Measurements from ENCODE around the gene SKAP1. TPM values are rescaled to one million over a fixed set of nuclear protein-coding genes. Genes with fewer than 3 reads are reported as not detected.

Gene SKAP1
- polyA plus RNA-seq, 3 donors = 0.13 to 1.0 (median 0.52) TPM

DNA sequence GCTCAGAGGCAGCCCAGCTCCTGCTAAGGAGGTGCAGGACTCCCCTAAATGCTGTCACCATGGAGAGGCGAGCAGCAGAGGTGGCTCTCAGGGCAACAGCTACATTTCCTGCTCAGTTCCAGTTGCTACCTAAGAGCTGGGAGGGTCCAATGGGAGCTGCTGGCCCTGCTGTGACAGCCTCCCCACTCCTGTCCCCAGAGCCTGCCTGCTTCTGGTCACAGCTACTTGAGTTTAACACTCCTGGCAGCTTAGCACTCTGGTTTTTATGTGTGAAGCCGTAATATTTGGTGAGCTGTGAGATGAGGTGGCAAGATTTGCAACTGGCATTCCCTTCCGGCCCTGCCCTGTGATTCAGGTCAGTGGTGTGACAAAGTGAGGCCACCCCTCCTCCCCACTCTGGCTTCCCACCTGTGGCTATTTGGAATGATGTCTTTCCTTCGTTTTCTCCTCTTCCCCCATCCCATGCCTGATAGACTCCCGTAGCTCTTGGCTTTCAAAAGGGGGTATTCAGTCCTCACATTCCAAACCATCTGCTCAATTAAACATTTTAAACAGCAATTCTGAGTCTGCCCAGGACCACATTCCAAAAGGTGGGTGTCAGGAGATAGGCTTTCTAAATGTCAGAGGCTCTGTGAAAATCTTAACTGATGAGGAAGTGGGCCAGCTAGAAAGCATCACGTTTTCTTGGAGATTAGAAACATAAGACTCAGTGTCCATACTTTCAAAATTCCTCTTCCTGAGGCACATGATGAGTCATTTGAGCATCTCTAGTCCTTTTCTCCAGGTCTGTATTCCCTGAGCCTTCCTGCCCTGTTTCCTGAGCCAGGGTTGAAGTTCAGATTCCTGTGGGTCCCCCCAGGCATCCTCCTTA lies 42.6 kb upstream of the SKAP1 start:
- no peaks in the 10 kb centered on the region for H4K20me1 ChIP-seq (ENCODE audit: insufficient read depth, low read length)
- no peak overlapping the region for H3K4me2 ChIP-seq (replicated peaks; ENCODE audit: extremely low read depth, low read length, poor library complexity, severe bottlenecking)
- intact Hi-C loops (cut with micrococcal nuclease) = no loop called here
- H3K9me3 ChIP-seq (replicated peaks in 1 of 2; ENCODE audit: control insufficient read depth in 1 of 2, insufficient read depth in 1 of 2, low read length in 2 of 2) = no peaks in the 10 kb centered on the region
- H3K79me2 ChIP-seq (ENCODE audit: insufficient read depth, low read length) = no peaks in the 10 kb centered on the region
- peaks cover 2 to 5% of the 10 kb centered on the region in 2 donors for H3K27me3 ChIP-seq (ENCODE audit: control insufficient read depth in 2 of 2, insufficient read depth in 2 of 2, low read length in 2 of 2)
- H3K4me1 ChIP-seq (ENCODE audit: control insufficient read depth in 1 of 2, insufficient read depth in 2 of 2, low read length in 2 of 2) = no peaks in the 10 kb centered on the region
- H3K36me3 Mint-ChIP-seq = no peaks in the 10 kb centered on the region
- no peak overlapping the region for H3K4me3 ChIP-seq (replicated peaks in 1 of 3; ENCODE audit: low read depth in 2 of 3, low read length in 3 of 3)
- no peak for DNase-seq
- H3K27ac Mint-ChIP-seq = no peak overlapping the region
- no peaks in the 10 kb centered on the region for H3K9me3 Mint-ChIP-seq
- no peaks in the 10 kb centered on the region for H3K4me1 Mint-ChIP-seq
- no peak overlapping the region for H3K27ac ChIP-seq (ENCODE audit: low read depth in 1 of 2, low read length in 2 of 2)
- no peaks in the 10 kb centered on the region for H3K36me3 ChIP-seq (replicated peaks in 1 of 2; ENCODE audit: control insufficient read depth in 1 of 2, insufficient read depth in 2 of 2, low read length in 2 of 2)
- no peak overlapping the region for H3K9ac ChIP-seq (ENCODE audit: insufficient read depth, low read length, poor library complexity, severe bottlenecking)
- peaks cover 14 to 29% (median 25%) of the 10 kb centered on the region in 3 donors for H3K27me3 Mint-ChIP-seq (ENCODE audit: low read depth in 3 of 3)
- WGBS (ENCODE audit: insufficient coverage) = 47% methylated on average over 3 of the region's 6 CpGs
- no peak overlapping the region for H3K4me3 Mint-ChIP-seq
- TF ChIP-seq, protein P1, sequence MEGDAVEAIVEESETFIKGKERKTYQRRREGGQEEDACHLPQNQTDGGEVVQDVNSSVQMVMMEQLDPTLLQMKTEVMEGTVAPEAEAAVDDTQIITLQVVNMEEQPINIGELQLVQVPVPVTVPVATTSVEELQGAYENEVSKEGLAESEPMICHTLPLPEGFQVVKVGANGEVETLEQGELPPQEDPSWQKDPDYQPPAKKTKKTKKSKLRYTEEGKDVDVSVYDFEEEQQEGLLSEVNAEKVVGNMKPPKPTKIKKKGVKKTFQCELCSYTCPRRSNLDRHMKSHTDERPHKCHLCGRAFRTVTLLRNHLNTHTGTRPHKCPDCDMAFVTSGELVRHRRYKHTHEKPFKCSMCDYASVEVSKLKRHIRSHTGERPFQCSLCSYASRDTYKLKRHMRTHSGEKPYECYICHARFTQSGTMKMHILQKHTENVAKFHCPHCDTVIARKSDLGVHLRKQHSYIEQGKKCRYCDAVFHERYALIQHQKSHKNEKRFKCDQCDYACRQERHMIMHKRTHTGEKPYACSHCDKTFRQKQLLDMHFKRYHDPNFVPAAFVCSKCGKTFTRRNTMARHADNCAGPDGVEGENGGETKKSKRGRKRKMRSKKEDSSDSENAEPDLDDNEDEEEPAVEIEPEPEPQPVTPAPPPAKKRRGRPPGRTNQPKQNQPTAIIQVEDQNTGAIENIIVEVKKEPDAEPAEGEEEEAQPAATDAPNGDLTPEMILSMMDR (IDR thresholded peaks at IDR 0.05) = no peak
- H2AFZ ChIP-seq (ENCODE audit: insufficient read depth, low read depth, low read length, poor library complexity, severe bottlenecking) = no peak overlapping the region

DNA sequence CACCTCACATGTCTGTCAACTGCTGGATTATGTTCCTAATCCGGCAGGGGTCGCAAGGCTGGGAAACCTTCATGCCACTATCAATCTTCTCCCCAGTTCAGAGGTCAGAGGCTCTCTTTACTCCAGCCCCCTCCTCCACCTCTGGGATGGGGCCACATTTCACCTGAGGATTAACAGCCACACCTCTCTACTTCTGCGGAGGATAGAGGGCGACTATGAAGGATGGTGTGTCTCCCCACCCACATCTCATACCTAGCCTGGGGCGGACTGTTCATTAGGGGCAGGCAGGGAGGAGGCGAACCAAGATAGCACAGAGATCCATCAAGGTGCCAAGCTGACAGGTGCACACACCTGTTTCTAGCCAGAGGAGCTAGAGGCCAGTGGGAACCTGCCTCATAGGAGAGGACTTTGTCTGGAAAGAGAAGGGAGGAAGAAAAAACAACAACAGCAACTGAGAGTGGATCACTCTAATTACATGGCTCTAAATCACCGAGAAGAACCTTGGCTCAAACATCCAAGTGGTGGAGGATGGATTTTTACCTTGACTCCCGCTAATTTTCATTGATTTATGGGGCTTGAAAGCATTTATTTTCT lies 41.9 kb upstream of the SKAP1 start:
- H3K27ac ChIP-seq (ENCODE audit: low read depth in 1 of 2, low read length in 2 of 2) = no peak overlapping the region
- no peak for DNase-seq
- no peaks in the 10 kb centered on the region for H3K79me2 ChIP-seq (ENCODE audit: insufficient read depth, low read length)
- no peaks in the 10 kb centered on the region for H3K36me3 Mint-ChIP-seq
- peaks cover 12 to 27% (median 20%) of the 10 kb centered on the region in 3 donors for H3K27me3 Mint-ChIP-seq (ENCODE audit: low read depth in 3 of 3)
- H3K4me2 ChIP-seq (replicated peaks; ENCODE audit: extremely low read depth, low read length, poor library complexity, severe bottlenecking) = no peak overlapping the region
- H3K4me1 ChIP-seq (ENCODE audit: control insufficient read depth in 1 of 2, insufficient read depth in 2 of 2, low read length in 2 of 2) = no peaks in the 10 kb centered on the region
- H3K4me3 Mint-ChIP-seq = no peak overlapping the region
- H3K27ac Mint-ChIP-seq = no peak overlapping the region
- H3K9me3 Mint-ChIP-seq = no peaks in the 10 kb centered on the region
- H3K9ac ChIP-seq (ENCODE audit: insufficient read depth, low read length, poor library complexity, severe bottlenecking) = no peak overlapping the region
- intact Hi-C loops (cut with micrococcal nuclease) = no loop called here
- H3K9me3 ChIP-seq (replicated peaks in 1 of 2; ENCODE audit: control insufficient read depth in 1 of 2, insufficient read depth in 1 of 2, low read length in 2 of 2) = no peaks in the 10 kb centered on the region
- WGBS (ENCODE audit: insufficient coverage) = 67% methylated on average over 3 of the region's 8 CpGs
- H3K4me3 ChIP-seq (replicated peaks in 1 of 3; ENCODE audit: low read depth in 2 of 3, low read length in 3 of 3) = no peak overlapping the region
- H3K36me3 ChIP-seq (replicated peaks in 1 of 2; ENCODE audit: control insufficient read depth in 1 of 2, insufficient read depth in 2 of 2, low read length in 2 of 2) = no peaks in the 10 kb centered on the region
- H4K20me1 ChIP-seq (ENCODE audit: insufficient read depth, low read length) = no peaks in the 10 kb centered on the region
- H3K27me3 ChIP-seq (ENCODE audit: control insufficient read depth in 2 of 2, insufficient read depth in 2 of 2, low read length in 2 of 2) = peaks cover 2 to 5% of the 10 kb centered on the region in 2 donors
- TF ChIP-seq, protein P1 (IDR thresholded peaks at IDR 0.05) = no peak
- H2AFZ ChIP-seq (ENCODE audit: insufficient read depth, low read depth, low read length, poor library complexity, severe bottlenecking) = no peak overlapping the region
- no peaks in the 10 kb centered on the region for H3K4me1 Mint-ChIP-seq
